Astrocyte (in vitro differentiated cells and primary cell): ENCODE measurements around the gene C10orf67. TPM values are rescaled to one million over a fixed set of nuclear protein-coding genes. Genes with fewer than 3 reads are reported as not detected.

Experiments used
- DNase-seq: peaks from one replicate; pipeline ENCODE4 v3.0.0-alpha.2; 2010; ENCODE audit warnings: low read depth
- FAIRE-seq: peaks from 2 replicates; lab custom pipeline; 2011; peaks lifted over from hg19 to GRCh38; lab: Jason Lieb, UNC
- H2AFZ ChIP-seq: 2 replicates; pipeline ENCODE4 v1.6.0; 2012; ENCODE audit warnings: low read depth, low read length, inconsistent platforms
- H3K27ac ChIP-seq: 2 replicates; pipeline ENCODE4 v1.5.1; 2011; ENCODE audit warnings: low read depth, low read length, inconsistent platforms
- H3K27me3 ChIP-seq: 2 replicates; pipeline ENCODE4 v1.6.0; 2011; ENCODE audit warnings: low read length, inconsistent platforms; ENCODE audit not compliant: insufficient read depth
- H3K36me3 ChIP-seq: 2 replicates; pipeline ENCODE4 v1.5.1; 2011; ENCODE audit warnings: low read length, inconsistent platforms; ENCODE audit not compliant: insufficient read depth
- H3K4me1 ChIP-seq: 2 replicates; pipeline ENCODE4 v1.5.1; 2011; ENCODE audit warnings: low read length, inconsistent platforms; ENCODE audit not compliant: insufficient read depth
- H3K4me2 ChIP-seq: 2 replicates; pipeline ENCODE4 v1.6.0; 2012; ENCODE audit warnings: low read length, inconsistent platforms
- H3K4me3 ChIP-seq: 2 replicates; pipeline ENCODE4 v1.5.1; 2011; ENCODE audit warnings: low read depth, mild to moderate bottlenecking, low read length, inconsistent platforms; ENCODE audit not compliant: insufficient read depth
- H3K79me2 ChIP-seq: 2 replicates; pipeline ENCODE4 v1.6.0; 2012; ENCODE audit warnings: mild to moderate bottlenecking, low read length, inconsistent platforms; ENCODE audit not compliant: insufficient read depth
- H3K9ac ChIP-seq: 2 replicates; pipeline ENCODE4 v1.6.0; 2012; ENCODE audit warnings: mild to moderate bottlenecking, low read length, inconsistent platforms
- H3K9me3 ChIP-seq: 2 replicates; pipeline ENCODE4 v1.5.1; 2012; ENCODE audit warnings: low read depth, mild to moderate bottlenecking, low read length, inconsistent platforms; ENCODE audit not compliant: insufficient read depth
- H4K20me1 ChIP-seq: 2 replicates; pipeline ENCODE4 v1.6.0; 2012; ENCODE audit warnings: low read length, inconsistent platforms; ENCODE audit not compliant: insufficient read depth
- H3K27ac Mint-ChIP-seq: one replicate; pipeline ENCODE4 v1.8.0; 2021; ENCODE audit warnings: mild to moderate bottlenecking, mixed read lengths; ENCODE audit not compliant: unreplicated experiment
- H3K27me3 Mint-ChIP-seq: one replicate; pipeline ENCODE4 v1.8.0; 2021; ENCODE audit warnings: low read depth, mixed read lengths; ENCODE audit not compliant: unreplicated experiment
- H3K36me3 Mint-ChIP-seq: one replicate; pipeline ENCODE4 v1.8.0; 2021; ENCODE audit warnings: low read depth, mixed read lengths; ENCODE audit not compliant: unreplicated experiment
- H3K4me1 Mint-ChIP-seq: one replicate; pipeline ENCODE4 v1.8.0; 2021; ENCODE audit warnings: low read depth, mixed read lengths; ENCODE audit not compliant: unreplicated experiment
- H3K4me3 Mint-ChIP-seq: one replicate; pipeline ENCODE4 v1.8.0; 2021; ENCODE audit warnings: mild to moderate bottlenecking, moderate library complexity, mixed read lengths; ENCODE audit not compliant: unreplicated experiment
- H3K9me3 Mint-ChIP-seq: one replicate; pipeline ENCODE4 v1.8.0; 2021; ENCODE audit warnings: mild to moderate bottlenecking, mixed read lengths; ENCODE audit not compliant: unreplicated experiment
- CTCF ChIP-seq: IDR thresholded peaks from 2 replicates; pipeline ENCODE4 v1.5.1; 2011; ENCODE audit warnings: low read depth, mild to moderate bottlenecking, inconsistent platforms, low read length, moderate library complexity; ENCODE audit not compliant: insufficient read depth
- EZH2 ChIP-seq: IDR thresholded peaks from 2 replicates; pipeline ENCODE4 v1.6.1; 2012; ENCODE audit warnings: mild to moderate bottlenecking, low read length, inconsistent platforms; ENCODE audit not compliant: insufficient read depth
- total RNA-seq: library from RNA; stranded (reverse); gene quantifications from 2 replicates; pipeline ENCODE4 v1.2.1, GENCODE V29; 2021

The C10orf67 gene
- total RNA-seq, 1 donor from 2014 or later = 0.27 TPM

GRCh38 chr10:23317416-23317815 lies 27.2 kb downstream of the C10orf67 start:
- Mint-ChIP-seq H3K9me3 (peaks cover 3% of the 10 kb centered on the region), H3K4me1 (no peaks in the 10 kb centered on the region), H3K4me3 (no peak overlapping the region), H3K27ac (no peak overlapping the region), H3K36me3 (peaks cover 2% of the 10 kb centered on the region), H3K27me3 (peaks cover 9% of the 10 kb centered on the region)
- Histone ChIP-seq H3K4me2 (no peak overlapping the region), H3K9ac (no peak overlapping the region), H3K4me1 (no peaks in the 10 kb centered on the region), H2AFZ (no peak overlapping the region), H3K79me2 (no peaks in the 10 kb centered on the region), H3K36me3 (no peaks in the 10 kb centered on the region), H3K27me3 (no peaks in the 10 kb centered on the region), H4K20me1 (no peaks in the 10 kb centered on the region), H3K4me3 (no peak overlapping the region), H3K9me3 (peaks cover 3% of the 10 kb centered on the region), H3K27ac (no peak overlapping the region)
- no peak for TF ChIP-seq CTCF
- DNase-seq (no peak), FAIRE-seq (no peak)

- no peak for TF ChIP-seq EZH2
- TF ChIP-seq CTCF = no peak
- Histone ChIP-seq H3K27ac (no peak overlapping the region), H3K27me3 (no peaks in the 10 kb centered on the region), H3K4me1 (no peaks in the 10 kb centered on the region), H3K36me3 (no peaks in the 10 kb centered on the region), H2AFZ (no peak overlapping the region), H3K79me2 (no peaks in the 10 kb centered on the region), H3K4me3 (no peak overlapping the region), H3K9me3 (peaks cover 3% of the 10 kb centered on the region), H3K9ac (no peak overlapping the region), H3K4me2 (no peak overlapping the region), H4K20me1 (no peaks in the 10 kb centered on the region)
- FAIRE-seq (no peak), DNase-seq (no peak)
- Mint-ChIP-seq H3K27ac (no peak overlapping the region), H3K36me3 (peaks cover 2% of the 10 kb centered on the region), H3K4me1 (no peaks in the 10 kb centered on the region), H3K27me3 (peaks cover 9% of the 10 kb centered on the region), H3K9me3 (peaks cover 3% of the 10 kb centered on the region), H3K4me3 (no peak overlapping the region)
These were observed 28.2 kb downstream of the C10orf67 start for GRCh38 chr10:23316406-23316805.

GRCh38 chr10:23315966-23316365 lies 28.6 kb downstream of the C10orf67 start:
- Mint-ChIP-seq H3K27me3 (peaks cover 9% of the 10 kb centered on the region), H3K27ac (no peak overlapping the region), H3K4me3 (no peak overlapping the region), H3K4me1 (no peaks in the 10 kb centered on the region), H3K36me3 (peaks cover 2% of the 10 kb centered on the region), H3K9me3 (peaks cover 3% of the 10 kb centered on the region)
- Histone ChIP-seq H4K20me1 (no peaks in the 10 kb centered on the region), H3K9me3 (peaks cover 3% of the 10 kb centered on the region), H3K4me3 (no peak overlapping the region), H3K4me2 (no peak overlapping the region), H3K27ac (no peak overlapping the region), H3K27me3 (no peaks in the 10 kb centered on the region), H3K9ac (no peak overlapping the region), H3K36me3 (no peaks in the 10 kb centered on the region), H2AFZ (no peak overlapping the region), H3K79me2 (no peaks in the 10 kb centered on the region), H3K4me1 (no peaks in the 10 kb centered on the region)
- TF ChIP-seq CTCF (no peak), EZH2 (no peak)
- FAIRE-seq (no peak), DNase-seq (no peak)
